ENCODE data around the gene FOXL1.

- TF ChIP-seq, protein P1, sequence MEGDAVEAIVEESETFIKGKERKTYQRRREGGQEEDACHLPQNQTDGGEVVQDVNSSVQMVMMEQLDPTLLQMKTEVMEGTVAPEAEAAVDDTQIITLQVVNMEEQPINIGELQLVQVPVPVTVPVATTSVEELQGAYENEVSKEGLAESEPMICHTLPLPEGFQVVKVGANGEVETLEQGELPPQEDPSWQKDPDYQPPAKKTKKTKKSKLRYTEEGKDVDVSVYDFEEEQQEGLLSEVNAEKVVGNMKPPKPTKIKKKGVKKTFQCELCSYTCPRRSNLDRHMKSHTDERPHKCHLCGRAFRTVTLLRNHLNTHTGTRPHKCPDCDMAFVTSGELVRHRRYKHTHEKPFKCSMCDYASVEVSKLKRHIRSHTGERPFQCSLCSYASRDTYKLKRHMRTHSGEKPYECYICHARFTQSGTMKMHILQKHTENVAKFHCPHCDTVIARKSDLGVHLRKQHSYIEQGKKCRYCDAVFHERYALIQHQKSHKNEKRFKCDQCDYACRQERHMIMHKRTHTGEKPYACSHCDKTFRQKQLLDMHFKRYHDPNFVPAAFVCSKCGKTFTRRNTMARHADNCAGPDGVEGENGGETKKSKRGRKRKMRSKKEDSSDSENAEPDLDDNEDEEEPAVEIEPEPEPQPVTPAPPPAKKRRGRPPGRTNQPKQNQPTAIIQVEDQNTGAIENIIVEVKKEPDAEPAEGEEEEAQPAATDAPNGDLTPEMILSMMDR (IDR thresholded peaks at IDR 0.05): no peak
- TF ChIP-seq EP300 (IDR thresholded peaks at IDR 0.05): no peak
These were observed 18.5 kb upstream of the FOXL1 start for GRCh38 chr16:86559802-86560305.

Measured in ovary (tissue), 3 donors.